Mammary epithelial cell (primary cell): ENCODE data around the gene CASZ1.

Experiments
- CTCF ChIP-seq, 2 donors: IDR thresholded peaks in 1 of 2; conservative IDR thresholded peaks in 1 of 2; 2 replicates each; pipeline ENCODE4 v1.5.1; 2011 to 2012; ENCODE audit warnings: inconsistent platforms in 2 of 2, low read length in 2 of 2, mild to moderate bottlenecking in 2 of 2, control low read depth in 1 of 2, low read depth in 1 of 2; ENCODE audit not compliant: insufficient read depth in 1 of 2; ENCODE audit errors: extremely low read depth in 1 of 2
- EZH2 ChIP-seq: IDR thresholded peaks from 2 replicates; pipeline ENCODE4 v1.6.1; 2012; ENCODE audit warnings: low read length, inconsistent platforms, borderline replicate concordance

GRCh38 chr1:10723317-10723716, 73.1 kb downstream of the CASZ1 start:
- TF ChIP-seq CTCF (conservative IDR thresholded peaks at IDR 0.05 in 1 of 2, IDR thresholded peaks at IDR 0.05 in 1 of 2; ENCODE audit: extremely low read depth in 1 of 2, insufficient read depth in 1 of 2, low read depth in 1 of 2, low read length in 2 of 2) (no peak), EZH2 (no peak)
